Measurements from ENCODE around the gene GRIP1.

- TF ChIP-seq CTCF (IDR thresholded peaks at IDR 0.05; ENCODE audit: low read depth, low read length) (no peak), POLR2A (IDR thresholded peaks at IDR 0.05; ENCODE audit: extremely low read depth, insufficient read length) (no peak), MYC (IDR thresholded peaks at IDR 0.05; ENCODE audit: low read depth, low read length) (no peak)
- TF ChIP-seq, protein P1, sequence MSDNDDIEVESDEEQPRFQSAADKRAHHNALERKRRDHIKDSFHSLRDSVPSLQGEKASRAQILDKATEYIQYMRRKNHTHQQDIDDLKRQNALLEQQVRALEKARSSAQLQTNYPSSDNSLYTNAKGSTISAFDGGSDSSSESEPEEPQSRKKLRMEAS (IDR thresholded peaks at IDR 0.05; ENCODE audit: low read depth, low read length): no peak
Observed at GRCh38 chr12:66503746-66504145, 175.1 kb downstream of the GRIP1 start.

Measured in NB4 (cell line).